NCI-H2196 treated with DMSO at 0.1 percent for 48 hours (cell line): ENCODE data around the gene NISCH.

ENCODE experiments used
- DNase-seq: peaks from one replicate; lab custom pipeline; 2025; ENCODE audit not compliant: unreplicated experiment; lab: John Stamatoyannopoulos, UW

NISCH gene

DNA sequence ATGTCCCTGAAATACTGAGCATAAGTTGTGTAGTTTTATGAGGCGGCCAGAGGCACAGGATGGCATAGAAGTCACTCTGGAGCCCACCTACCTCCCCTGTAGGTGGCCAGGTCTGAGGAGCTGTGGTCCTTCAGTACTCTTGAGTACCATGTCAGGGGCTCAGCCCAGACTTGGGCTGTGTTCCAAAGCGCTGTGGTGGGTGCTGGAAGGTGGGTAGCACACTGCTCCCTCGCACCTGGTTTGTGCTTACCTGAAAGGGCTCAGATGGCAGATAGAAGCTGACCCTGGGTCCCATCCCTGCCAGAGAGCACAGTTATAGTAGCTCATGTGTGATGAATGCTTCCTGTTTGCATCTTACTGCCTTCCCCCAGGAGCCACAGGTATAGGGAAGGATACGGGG is 15.5 kb downstream of the NISCH start:
- no peak for DNase-seq

DNA sequence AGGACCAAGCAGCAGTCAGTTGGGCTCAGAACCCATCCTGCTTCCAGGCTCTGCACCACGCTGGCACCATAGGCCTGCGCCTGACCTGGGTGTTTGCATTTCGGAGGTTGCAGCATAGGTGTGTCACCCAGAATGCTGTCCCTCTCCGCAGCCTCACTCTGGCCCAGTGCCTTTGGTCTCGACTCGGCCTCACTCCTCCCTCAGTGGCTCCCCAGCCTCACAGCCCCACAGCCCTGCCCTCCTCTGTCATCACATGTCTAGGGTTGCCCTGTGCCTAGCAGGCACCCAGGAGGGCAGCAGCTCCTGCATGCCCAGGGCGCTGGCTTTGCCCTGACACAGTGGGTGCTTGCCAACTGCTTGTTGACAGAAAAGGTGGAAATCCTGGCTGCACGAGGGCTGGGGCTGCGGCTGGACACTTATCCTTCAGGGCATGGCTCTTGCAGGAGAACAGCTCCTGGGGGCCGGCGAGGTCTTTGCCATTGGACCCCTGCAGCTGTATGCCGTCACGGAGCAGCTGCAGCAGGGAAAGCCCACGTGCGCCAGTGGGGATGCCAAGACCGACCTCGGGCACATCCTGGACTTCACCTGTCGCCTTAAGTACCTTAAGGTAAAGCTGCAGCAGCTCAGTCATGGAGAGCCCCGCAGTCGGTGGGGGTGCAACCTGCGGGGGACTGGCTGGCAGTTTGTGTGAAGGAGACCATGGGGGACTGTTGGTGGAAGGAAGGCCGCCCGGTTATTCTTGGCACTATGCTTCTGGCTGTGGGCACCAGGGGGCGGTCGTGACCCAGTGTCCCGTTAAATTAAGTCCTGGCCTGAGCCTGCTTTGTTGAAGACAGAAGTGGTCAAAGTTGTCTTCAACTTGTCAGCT is 16.2 kb downstream of the NISCH start:
- no peak for DNase-seq

DNA sequence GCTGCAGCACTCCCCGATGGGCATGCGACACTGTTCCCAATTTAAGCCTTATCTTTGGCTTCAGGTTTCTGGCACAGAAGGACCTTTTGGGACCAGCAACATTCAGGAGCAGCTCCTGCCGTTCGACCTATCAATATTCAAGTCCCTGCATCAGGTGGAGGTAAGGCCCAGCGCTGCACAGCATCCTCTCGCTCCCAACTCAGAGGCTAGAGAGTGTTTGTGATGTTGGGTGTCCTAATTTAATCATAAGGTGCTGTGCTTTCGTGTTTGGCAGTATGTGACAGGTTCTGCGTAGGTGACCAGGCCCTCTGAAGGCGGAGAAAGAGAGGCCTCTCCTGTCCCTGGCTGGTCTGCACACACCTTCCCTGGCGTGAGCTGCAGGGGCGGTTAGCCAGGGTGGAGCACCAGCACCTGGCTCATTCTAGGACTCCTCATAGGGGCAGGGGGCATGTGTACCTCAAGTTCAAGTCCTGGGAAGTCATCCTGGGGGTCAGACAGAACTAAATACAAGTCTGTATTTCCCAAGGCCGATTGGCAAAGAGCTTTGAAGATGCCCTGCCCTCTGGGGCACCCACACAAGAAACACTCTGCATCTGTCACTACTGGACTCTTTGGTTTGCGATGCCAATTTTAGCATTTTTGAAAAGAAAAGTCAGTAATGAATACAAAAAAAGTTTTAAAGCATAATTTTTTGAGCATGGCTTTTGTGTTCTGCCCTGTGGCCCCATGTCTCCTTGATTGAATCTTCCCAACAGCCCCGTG is 17.0 kb downstream of the NISCH start:
- no peak for DNase-seq

DNA sequence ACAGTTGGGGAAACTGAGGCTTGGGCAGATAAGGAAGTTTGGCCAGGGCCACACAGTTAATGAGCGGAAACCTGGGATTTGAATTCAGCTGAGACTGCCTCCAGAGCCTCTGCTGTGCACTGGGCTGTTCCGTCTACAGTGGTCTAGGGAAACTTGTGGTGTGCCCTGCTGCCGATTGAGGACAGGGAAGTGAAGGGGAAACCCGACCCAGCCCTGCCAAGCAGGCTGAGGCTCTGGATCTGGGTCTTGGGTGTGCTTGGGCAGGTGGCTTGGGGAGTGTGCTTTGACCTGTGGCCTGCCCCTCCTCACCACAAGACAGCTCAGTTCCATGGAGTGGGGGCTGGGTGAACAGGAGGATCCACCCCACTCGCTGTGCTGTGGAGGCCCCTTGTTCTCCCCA is 17.6 kb downstream of the NISCH start:
- DNase-seq = no peak

DNA sequence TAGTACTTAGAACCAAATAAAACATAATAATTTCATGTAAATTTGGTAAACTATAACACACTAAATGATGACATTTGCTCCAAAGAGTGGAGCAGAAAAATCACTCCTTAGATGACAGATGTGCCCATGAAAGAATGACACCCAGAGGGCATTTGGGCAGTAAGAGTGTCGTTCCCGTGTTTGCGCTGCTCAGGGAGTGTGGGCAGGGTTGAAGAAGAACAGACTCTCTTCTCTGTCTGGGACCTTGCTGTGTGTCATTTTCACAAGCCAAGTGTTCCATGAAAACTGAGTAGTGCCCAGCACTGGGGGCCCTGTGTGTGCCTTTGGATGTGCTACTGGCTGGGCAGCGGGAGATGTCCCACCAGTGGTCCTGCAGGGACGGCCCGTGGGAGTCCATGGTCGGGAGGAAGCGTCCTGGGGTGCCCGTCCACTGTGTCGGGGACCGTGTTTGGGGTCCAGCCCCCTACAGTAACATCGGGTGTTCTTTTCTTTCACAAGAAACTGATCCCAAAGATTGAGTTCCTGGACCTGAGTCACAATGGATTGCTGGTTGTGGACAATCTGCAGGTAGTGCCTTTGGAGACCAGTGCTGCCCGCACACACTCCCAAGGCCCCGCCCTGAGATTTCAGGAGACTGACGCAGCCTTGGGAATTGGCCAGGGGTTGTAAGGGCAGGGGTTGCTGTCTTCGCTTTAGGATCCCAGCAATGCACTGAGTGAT is 21.8 kb downstream of the NISCH start:
- no peak for DNase-seq

DNA sequence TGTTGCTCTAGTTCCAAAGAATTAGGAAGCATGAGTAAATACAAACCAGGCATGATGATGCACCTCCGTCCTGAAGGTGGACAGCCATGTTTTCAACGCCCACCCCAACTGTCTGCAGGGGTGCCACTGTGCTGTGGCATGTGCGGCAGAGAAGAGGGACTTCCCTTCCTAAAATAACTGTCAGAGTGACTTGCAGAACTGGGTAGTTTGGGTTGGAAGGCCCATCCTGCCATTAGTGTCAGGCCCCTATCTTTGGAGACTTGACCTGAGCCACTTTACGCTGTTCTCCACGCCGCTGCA is 22.3 kb downstream of the NISCH start:
- no peak for DNase-seq

DNA sequence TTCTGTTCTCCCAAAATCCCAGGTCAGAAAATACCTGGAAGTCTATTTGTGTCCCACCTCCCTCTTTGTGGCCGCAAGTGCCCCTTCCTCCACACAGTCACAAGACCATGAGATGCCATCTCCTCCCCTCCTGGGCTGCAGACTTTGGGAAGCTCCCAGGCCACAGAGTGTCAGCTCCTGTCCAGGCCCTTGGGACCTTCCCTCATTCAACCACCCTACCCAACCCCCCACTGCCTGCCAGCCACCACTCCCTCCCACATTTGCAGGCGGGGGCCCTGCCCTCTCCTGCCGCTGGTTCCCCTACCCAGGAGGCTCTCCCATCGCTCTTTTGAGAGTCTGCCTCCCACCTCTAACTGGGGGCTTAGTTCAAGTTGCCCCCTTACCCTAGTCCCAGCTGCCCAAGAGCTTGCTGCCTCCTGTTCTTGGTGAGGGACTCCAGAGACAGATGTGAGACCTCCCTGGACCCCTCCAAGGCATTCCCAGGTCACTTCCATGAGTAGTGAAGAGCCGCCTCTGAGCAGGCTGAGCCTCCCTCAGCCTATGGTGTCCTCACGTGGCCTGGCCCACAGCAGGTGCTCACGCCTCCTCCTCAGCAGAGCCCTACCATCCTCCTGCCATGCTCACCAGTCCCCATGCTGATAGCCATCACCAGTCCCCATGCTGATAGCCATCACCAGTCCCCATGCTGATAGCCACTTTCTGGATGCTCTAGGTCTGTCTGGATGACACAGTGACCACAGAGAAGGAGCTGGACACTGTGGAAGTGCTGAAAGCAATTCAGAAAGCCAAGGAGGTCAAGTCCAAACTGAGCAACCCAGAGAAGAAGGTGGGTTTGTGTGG is 23.9 kb downstream of the NISCH start:
- no peak for DNase-seq

DNA sequence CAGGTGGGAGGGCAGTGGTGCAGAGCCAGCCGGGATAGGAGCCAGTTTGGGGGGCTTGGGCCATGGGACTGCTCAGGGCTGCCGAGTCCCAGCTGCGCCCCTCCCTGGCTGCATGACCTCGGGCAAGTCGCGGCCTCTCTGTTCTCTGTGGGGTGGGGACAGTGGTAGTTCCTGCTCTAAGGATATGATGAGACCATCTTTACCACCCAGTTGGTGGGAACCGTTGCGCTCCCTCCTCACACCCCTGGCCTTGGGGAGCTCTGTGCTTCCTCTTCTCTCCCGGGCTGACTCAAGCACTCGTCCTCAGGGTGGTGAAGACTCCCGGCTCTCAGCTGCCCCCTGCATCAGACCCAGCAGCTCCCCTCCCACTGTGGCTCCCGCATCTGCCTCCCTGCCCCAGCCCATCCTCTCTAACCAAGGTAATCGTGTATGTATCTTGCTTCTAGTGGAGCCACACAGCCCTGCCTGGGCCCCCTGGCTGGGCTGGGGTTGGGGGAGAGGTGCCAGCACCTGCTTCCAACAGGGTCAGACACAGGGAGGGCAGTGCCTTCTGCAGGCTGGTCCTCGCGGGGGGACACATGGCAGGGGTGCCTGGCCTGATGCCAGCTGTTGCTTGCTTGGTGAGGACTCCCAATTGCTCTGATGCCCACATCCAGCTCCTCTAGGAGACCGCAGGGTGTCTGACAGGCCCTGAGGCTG is 24.6 kb downstream of the NISCH start:
- DNase-seq = no peak

DNA sequence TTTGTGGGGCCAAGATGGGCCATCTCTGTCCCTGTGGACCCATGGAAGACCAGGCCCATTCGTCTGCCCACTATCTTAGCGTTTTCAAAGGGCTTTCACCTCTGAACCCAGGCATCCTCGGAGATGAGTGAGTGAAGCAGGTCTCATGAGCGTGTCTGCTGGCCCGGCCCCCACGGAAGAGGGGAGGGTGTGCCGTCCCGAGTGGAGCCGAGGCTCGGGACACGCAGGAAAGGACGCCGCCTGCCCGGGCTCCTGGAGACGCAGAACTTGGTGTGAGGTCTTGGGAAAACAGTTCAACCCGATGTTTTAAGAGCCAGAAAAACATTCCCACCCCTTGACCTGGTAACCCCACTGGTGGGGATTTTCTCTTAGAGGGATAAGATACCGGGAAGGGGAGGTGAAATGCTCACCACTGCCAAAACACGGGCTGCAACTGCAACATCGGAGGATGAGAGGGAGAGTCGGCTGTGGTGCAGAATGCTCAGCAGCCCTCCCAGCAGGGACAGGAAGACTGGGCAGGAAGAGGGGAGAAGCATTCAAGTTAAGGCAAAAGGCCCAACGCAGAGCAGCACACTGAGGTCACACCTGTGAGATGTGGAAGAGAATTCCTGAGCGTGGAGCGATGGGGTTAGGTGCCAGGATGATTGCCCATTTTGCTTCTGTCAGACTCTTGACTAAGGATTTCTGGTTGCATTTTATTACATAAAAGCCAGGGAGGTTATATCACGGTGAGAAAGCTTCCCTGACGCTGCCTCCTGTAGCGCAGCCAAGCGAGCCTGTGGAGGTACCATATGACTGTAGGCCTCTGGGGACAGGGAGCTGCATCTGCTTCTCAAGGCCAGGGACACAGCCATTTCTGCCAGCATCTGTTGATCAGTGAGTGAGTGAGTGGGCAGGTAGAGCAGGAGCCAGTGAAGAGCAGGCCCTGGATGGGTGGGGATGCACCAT is 25.6 kb downstream of the NISCH start:
- DNase-seq = no peak

DNA sequence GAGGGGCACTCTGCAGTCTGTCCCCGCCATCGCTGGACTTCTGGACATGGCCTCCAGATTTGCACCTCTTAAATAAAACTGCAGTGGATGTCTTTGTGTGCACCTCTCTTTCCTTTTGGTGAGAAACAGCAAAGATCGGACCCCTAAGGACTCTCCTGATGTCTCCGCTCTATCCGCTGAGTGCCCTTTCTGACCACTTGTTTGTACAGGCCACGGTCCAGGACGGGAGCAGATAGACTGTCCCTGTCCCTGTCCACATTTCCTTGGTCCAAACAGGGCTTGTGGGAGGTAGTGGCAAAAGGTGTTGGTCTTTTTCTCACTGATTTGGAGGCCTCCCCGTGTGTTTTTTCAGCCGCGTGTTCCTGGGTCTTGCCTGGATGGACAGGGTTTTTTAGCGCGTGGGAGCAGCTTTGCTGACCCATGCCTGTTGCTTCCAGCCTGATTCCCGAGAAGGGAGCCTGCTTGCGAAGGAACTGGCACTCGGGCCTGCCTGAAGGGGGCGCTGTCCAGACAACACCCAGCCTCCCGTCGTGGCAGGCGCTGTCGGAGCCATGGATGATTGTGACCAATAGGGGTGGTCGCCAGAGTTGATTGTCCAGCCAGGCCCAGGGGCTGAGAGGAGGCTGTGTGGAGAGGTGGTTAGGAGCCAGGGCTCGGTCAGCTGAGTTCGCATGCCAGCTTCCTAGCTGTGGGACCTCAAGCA is 26.6 kb downstream of the NISCH start:
- DNase-seq = no peak

DNA sequence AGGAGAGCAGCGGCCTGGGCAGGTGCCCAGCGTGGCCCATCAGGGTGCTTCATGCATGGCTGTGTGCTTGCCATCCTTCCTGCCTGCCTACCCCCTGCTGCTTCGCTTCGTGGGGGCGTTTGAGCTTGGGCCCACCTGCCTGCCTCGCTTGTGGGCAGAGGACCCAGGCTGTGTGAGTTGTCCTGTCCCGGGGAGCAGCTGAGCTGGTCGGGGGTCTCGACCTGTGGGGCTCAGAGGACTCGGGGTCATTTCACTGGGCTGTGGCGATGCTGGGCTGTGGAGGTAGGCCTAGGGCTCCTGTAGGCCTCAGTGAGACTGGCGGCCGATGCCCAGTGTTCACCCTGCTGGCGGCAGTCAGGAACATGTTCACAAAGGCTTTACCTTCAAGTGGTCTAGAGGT is 27.7 kb downstream of the NISCH start:
- DNase-seq = no peak

DNA sequence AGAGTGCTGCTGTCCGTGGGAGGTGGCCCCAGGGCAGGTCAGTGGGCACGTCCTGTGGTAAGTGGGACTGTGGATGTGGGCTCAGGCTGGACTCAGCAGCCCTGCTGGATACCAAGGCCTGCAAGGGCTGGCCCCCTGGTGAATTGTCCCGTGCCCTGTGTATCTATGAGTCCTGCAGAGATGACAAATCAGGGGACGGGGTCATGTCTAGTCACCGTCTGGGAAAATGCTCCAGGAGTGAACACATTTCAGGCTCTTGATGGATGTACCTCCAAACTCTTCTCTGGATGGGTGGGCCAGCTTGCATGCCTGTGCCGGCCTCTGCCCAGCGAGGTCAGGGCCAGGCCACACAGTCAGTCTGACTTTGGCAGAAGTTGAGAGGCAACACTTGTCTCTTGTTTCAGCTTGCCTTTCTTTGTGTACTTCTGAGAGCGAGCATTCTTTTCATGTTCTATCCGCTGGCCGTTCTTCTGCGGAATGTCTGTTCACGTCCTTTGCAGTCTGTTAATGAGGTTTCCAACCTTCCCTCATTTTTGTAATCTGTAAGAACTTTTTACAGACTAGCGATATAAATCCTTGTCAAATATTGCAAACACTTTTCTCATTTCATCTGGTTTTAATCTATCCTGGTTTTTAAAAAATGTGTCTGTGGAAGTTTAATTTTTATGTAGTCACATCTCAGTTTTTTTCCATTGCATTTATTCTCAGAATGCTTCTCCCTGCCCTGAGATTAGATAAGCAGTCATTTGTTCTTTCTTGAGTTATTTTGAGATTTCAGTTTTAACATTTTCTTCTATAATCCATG is 28.4 kb downstream of the NISCH start:
- no peak for DNase-seq

DNA sequence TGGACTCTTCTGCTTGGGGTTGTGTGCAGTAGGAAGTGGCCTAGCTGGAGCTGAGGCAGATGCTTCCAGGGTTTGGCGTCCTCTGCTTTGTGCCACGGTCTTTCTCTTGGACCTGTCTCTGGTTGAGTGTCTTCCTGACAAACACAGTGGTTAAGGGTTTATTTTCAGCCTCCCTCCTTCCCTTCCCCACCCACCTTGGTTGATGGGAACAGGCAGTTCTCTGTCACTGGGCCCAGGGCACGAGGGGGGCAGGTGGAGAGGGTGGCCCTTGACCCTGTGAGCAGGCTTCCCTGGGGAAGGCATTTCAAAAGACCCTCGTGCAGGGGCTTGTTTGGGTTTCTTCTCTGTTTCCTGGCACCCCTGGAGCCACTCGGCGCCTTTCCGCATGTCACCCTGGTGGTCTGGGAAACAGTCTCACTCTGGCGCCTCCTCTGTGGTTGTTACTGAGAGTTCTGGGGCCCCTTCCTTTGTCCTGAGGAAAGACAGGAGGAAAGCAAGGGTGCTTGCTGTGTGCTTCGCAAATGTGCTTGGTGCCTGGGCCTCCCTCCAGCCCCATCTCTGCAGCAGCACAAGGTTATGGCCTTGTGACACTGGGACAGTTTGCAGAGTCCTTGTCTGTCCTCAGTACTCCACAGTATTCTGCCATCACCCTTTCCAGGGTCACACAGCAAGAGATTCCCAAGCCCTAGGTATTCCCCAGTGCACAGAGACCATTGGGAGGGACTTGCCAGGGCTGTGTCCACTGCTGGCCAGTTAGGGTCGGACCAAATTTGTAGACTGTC is 29.5 kb downstream of the NISCH start:
- no peak for DNase-seq

DNA sequence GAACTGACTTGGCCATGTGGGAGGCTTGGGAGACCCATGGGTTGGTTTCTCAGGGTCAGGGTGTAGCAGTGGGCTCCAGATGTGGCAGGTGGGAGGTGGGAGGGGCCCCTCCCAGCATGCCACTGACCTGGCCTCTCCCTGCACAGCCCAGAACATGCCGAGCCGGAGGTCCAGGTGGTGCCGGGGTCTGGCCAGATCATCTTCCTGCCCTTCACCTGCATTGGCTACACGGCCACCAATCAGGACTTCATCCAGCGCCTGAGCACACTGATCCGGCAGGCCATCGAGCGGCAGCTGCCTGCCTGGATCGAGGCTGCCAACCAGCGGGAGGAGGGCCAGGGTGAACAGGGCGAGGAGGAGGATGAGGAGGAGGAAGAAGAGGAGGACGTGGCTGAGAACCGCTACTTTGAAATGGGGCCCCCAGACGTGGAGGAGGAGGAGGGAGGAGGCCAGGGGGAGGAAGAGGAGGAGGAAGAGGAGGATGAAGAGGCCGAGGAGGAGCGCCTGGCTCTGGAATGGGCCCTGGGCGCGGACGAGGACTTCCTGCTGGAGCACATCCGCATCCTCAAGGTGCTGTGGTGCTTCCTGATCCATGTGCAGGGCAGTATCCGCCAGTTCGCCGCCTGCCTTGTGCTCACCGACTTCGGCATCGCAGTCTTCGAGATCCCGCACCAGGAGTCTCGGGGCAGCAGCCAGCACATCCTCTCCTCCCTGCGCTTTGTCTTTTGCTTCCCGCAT is 31.8 kb downstream of the NISCH start:
- DNase-seq = no peak

DNA sequence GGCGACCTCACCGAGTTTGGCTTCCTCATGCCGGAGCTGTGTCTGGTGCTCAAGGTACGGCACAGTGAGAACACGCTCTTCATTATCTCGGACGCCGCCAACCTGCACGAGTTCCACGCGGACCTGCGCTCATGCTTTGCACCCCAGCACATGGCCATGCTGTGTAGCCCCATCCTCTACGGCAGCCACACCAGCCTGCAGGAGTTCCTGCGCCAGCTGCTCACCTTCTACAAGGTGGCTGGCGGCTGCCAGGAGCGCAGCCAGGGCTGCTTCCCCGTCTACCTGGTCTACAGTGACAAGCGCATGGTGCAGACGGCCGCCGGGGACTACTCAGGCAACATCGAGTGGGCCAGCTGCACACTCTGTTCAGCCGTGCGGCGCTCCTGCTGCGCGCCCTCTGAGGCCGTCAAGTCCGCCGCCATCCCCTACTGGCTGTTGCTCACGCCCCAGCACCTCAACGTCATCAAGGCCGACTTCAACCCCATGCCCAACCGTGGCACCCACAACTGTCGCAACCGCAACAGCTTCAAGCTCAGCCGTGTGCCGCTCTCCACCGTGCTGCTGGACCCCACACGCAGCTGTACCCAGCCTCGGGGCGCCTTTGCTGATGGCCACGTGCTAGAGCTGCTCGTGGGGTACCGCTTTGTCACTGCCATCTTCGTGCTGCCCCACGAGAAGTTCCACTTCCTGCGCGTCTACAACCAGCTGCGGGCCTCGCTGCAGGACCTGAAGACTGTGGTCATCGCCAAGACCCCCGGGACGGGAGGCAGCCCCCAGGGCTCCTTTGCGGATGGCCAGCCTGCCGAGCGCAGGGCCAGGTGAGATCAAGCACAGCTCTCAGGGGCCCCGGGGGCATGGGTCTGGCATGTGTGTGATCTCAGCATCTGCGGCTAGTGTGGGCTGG is 32.6 kb downstream of the NISCH start:
- no peak for DNase-seq
